Erythroblast (primary cell): ENCODE measurements around the gene SECISBP2L.

Experiments used
- GATA1 ChIP-seq: IDR thresholded peaks from 2 replicates; pipeline ENCODE4 v1.6.1; 2011; ENCODE audit warnings: low read depth, mild to moderate bottlenecking, control low read depth, low read length, moderate library complexity
- POLR2A ChIP-seq: IDR thresholded peaks from 2 replicates; pipeline ENCODE4 v1.6.1; 2011; ENCODE audit warnings: mild to moderate bottlenecking, low read length

DNA sequence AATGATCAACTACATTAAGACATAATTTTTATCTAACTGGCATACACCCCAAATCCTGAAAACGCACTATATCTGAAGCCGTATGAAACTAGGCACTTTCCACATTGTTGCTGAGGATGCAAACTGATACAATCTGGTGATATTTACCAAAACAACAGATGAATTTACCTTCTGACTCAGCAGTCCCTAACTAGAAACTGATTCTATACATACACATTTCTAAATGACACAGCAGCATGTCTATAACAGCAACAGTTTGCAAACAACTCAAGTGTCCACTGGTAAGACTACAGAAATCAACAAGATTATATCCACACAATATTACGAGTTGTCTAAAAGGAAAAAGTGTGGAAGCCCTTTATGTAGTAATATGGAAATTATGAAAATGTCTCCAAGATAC is 22.9 kb downstream of the SECISBP2L start:
- TF ChIP-seq POLR2A (no peak), GATA1 (no peak)
